Measurements from ENCODE around the gene CCDC190. TPM values are rescaled to one million over a fixed set of nuclear protein-coding genes. Genes with fewer than 3 reads are reported as not detected.

CCDC190 gene
- total and polyA plus RNA-seq, 12 donors: not detected

GRCh38 chr1:162857850-162858249 is 3.1 kb downstream of the CCDC190 start:
- DNase-seq: no peak
- intact Hi-C loops (cut with DNase I): loop anchor here in 1 of 2 donors (10.0 kb wide), 1 partner anchor 457 kb away; no protein-coding TSS in a partner anchor
- H3K4me3 ChIP-seq: no peak overlapping the region
- no peaks in the 10 kb centered on the region for H3K36me3 ChIP-seq (replicated peaks in 1 of 2)
- TF ChIP-seq POLR2A (IDR thresholded peaks at IDR 0.05): no peak
- no peak for TF ChIP-seq CTCF (IDR thresholded peaks at IDR 0.05)
- no peaks in the 10 kb centered on the region for H3K4me1 ChIP-seq (replicated peaks in 1 of 2)
- no peaks in the 10 kb centered on the region for H3K27me3 ChIP-seq
- H3K9me3 ChIP-seq (replicated peaks in 1 of 3): no peaks in the 10 kb centered on the region
- H3K27ac ChIP-seq: no peak overlapping the region

DNA sequence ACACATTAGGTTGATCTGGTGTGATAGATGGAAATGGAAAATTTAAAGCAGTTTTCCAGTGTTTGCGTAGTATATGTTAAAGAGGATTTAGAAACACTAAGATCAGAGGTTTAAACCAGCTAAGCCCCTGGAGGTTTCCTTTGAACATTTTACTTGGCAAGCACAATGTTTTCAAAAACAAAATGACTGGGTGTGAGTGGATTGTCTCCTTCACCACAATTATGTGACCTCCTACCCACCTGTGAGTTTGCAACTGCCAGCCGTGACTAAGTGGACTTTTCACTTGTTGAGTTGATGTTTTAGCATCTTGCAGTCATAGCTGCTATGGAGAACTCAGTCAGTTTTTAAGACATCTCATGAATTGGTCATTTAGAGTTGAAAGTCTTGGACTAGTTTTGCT is 4.7 kb downstream of the CCDC190 start:
- Histone ChIP-seq H3K27me3 (no peaks in the 10 kb centered on the region), H3K36me3 (replicated peaks in 1 of 2) (no peaks in the 10 kb centered on the region), H3K4me3 (no peak overlapping the region), H3K4me1 (replicated peaks in 1 of 2) (no peaks in the 10 kb centered on the region), H3K9me3 (replicated peaks in 1 of 3) (no peaks in the 10 kb centered on the region), H3K27ac (no peak overlapping the region)
- WGBS, 4 donors: 86 to 92% (median 90%) methylated on average over 2 of the region's 2 CpGs
- intact Hi-C loops (cut with DNase I): loop anchor here in 1 of 2 donors (10.0 kb wide), 1 partner anchor 459 kb away; no protein-coding TSS in a partner anchor
- no peak for TF ChIP-seq POLR2A (IDR thresholded peaks at IDR 0.05)
- no peak for TF ChIP-seq CTCF (IDR thresholded peaks at IDR 0.05)
- no peak for DNase-seq

DNA sequence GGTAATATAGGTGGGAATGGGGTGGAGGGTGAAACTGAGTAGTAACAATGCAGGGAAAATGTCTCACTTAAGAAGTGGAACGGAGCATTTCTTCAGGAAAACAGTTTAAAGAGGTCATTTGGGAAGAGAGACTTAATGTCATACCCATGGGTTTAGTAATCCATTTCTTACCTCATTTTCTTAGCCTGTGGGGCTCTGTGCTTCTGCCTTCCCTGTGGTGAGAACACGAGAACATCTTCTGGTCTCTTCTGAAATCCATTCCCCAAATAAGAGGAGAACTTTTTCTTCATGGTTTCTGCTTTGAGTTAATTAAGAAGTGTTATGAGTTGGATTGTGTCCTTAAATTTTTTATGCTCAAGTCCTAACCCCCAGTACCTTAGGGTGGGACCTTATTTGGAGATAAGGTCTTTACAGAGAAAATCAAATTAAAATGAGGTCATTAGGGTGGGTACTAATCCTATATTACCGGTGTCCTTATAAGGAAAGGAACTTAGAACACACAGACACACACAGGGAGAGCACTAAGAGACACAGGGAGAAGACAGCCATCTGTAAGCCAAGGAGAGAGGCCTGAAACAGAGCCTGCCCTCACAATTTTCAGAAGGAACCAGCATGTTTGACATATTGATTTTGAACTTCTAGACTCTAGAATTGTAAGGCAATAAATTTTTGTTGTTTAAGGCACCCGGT is 5.4 kb downstream of the CCDC190 start:
- TF ChIP-seq CTCF (IDR thresholded peaks at IDR 0.05): no peak
- TF ChIP-seq POLR2A (IDR thresholded peaks at IDR 0.05): no peak
- intact Hi-C loops (cut with DNase I): loop anchor here in 1 of 2 donors (10.0 kb wide), 1 partner anchor 459 kb away; no protein-coding TSS in a partner anchor
- H3K27me3 ChIP-seq: no peaks in the 10 kb centered on the region
- no peak for DNase-seq
- no peak overlapping the region for H3K4me3 ChIP-seq
- no peaks in the 10 kb centered on the region for H3K9me3 ChIP-seq (replicated peaks in 1 of 3)
- no peak overlapping the region for H3K27ac ChIP-seq
- no peaks in the 10 kb centered on the region for H3K4me1 ChIP-seq (replicated peaks in 1 of 2)
- H3K36me3 ChIP-seq (replicated peaks in 1 of 2): no peaks in the 10 kb centered on the region
- 89 to 95% (median 90%) methylated on average over 4 of the region's 4 CpGs for WGBS, 4 donors

GRCh38 chr1:162854245-162854882 is 6.6 kb downstream of the CCDC190 start:
- Histone ChIP-seq H3K27me3 (no peaks in the 10 kb centered on the region), H3K4me1 (replicated peaks in 1 of 2) (no peaks in the 10 kb centered on the region), H3K9me3 (replicated peaks in 1 of 3) (no peaks in the 10 kb centered on the region), H3K27ac (no peak overlapping the region), H3K36me3 (replicated peaks in 1 of 2) (no peaks in the 10 kb centered on the region), H3K4me3 (no peak overlapping the region)
- TF ChIP-seq POLR2A (IDR thresholded peaks at IDR 0.05): no peak
- TF ChIP-seq CTCF (IDR thresholded peaks at IDR 0.05): peak; percentile 53 to 75 (median 66)
- DNase-seq: peak; percentile 47 to 89 (median 63)
- intact Hi-C loops (cut with DNase I): loop anchor here in 1 of 2 donors (10.0 kb wide), 1 partner anchor 460 kb away; no protein-coding TSS in a partner anchor
- WGBS, 4 donors: 24 to 30% (median 26%) methylated on average over 4 of the region's 4 CpGs

Data from adrenal gland (tissue), 12 donors.